Lower leg skin (tissue), 4 donors: ENCODE results near the gene P2RX6. TPM values are rescaled to one million over a fixed set of nuclear protein-coding genes. Genes with fewer than 3 reads are reported as not detected.
"Not testable (repeated sequence)": the region's sequence is repeated elsewhere in the genome, so short reads cannot be mapped to it uniquely, and the experiment has no call there.

Source experiments
- DNase-seq, 2 donors: peaks; one replicate each; pipeline ENCODE4 v3.0.0-alpha.2; 2019; ENCODE audit warnings: low spot score in 2 of 2
- H3K4me3 ChIP-seq: fragments of 200-600 bp; sonication (generic); 2 replicates; pipeline ENCODE4 v1.5.1; 2017; ENCODE audit warnings: mild to moderate bottlenecking, low read depth; ENCODE audit not compliant: poor library complexity, severe bottlenecking
- POLR2A ChIP-seq, 2 donors: fragments of 450-650 bp; IDR thresholded peaks; one replicate each; pipeline ENCODE4 v1.6.1; 2016 to 2017; ENCODE audit warnings: antibody characterized with exemption in 2 of 2, mild to moderate bottlenecking in 1 of 2, moderate library complexity in 1 of 2
- WGBS, 2 donors: methylation state at CpG; one replicate each; pipeline ENCODE4 v1.1.5; 2018; 5-methylcytosine and 5-hydroxymethylcytosine counted together
- intact Hi-C: fragments of 100-400 bp; cut with DNase I; formaldehyde crosslinking; loops from one replicate; pipeline ENCODE4 v1.15.0; 2023; ENCODE audit warnings: low total_unique reads
- total RNA-seq, 4 donors: library from RNA; depleted of rRNA; stranded (reverse); fragments of >200 nt; gene quantifications; one replicate each; pipeline ENCODE4 v1.1.0, GENCODE V29; 2016
- TF ChIP-seq, protein P1 (sequence below), 3 donors: fragments of 450-650 bp; IDR thresholded peaks; one replicate each; pipeline ENCODE4 v1.5.1; 2016; ENCODE audit warnings: antibody characterized with exemption in 3 of 3, mild to moderate bottlenecking in 3 of 3, moderate library complexity in 2 of 3

P2RX6 gene
- total RNA-seq, 4 donors from 2014 or later, result 0.12 to 2.6 (median 0.87) TPM

GRCh38 chr22:21032037-21032867, 17.3 kb downstream of the P2RX6 start, which contains the start of gene SLC7A4:
Gene SLC7A4 (minus strand): TSS chr22:21032561. CDS start chr22:21031812, 749 bp downstream.
- no peak for DNase-seq
- H3K4me3 ChIP-seq, result no peak within 1 kb of the TSS
- TF ChIP-seq, protein P1, sequence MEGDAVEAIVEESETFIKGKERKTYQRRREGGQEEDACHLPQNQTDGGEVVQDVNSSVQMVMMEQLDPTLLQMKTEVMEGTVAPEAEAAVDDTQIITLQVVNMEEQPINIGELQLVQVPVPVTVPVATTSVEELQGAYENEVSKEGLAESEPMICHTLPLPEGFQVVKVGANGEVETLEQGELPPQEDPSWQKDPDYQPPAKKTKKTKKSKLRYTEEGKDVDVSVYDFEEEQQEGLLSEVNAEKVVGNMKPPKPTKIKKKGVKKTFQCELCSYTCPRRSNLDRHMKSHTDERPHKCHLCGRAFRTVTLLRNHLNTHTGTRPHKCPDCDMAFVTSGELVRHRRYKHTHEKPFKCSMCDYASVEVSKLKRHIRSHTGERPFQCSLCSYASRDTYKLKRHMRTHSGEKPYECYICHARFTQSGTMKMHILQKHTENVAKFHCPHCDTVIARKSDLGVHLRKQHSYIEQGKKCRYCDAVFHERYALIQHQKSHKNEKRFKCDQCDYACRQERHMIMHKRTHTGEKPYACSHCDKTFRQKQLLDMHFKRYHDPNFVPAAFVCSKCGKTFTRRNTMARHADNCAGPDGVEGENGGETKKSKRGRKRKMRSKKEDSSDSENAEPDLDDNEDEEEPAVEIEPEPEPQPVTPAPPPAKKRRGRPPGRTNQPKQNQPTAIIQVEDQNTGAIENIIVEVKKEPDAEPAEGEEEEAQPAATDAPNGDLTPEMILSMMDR (IDR thresholded peaks at IDR 0.05), result no peak
- no peak for TF ChIP-seq POLR2A (IDR thresholded peaks at IDR 0.05)
- intact Hi-C loops, result no loop called here
- WGBS, 2 donors, result 12 to 15% methylated on average over 33 to 37 of the region's 59 CpGs

DNA sequence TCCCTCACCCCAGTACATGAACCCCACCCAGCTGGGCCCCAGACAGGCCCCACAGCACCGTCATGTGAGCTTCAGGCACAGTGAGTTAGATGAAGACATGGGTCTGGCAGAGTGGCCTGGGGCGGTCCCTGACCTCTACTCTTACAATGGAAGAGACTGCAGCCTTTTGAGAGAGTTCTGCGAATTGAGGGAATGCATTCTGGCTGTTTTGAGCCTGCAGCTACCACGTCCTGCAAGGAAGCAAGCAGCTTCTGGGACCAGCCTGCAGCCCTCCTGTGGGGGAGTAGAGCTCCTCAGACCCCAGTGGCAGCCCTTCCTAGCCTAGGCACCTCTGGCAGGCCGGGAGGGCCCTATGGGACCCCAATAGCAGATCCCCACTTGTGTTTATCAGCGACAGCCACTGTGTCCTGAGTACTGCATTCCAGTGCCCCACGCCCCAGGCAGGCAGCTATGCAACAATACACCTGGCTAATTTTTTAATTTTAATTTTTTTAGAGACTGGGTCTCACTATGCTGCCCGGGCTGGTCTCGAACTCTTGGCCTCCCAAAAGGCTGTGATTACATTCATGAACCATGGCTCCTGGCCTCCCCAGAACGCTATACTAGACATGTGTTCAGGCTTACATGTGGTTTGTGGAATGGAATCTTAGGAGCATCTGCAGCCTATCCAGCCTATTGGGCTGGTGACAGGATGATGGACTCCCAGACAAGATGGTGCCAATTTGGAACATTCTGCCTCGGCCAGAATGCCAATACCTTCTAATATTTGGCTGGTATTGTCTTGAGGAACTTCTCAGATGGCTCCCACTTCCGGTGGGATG, 18.1 kb downstream of the P2RX6 start:
- no peak for DNase-seq
- intact Hi-C loops, result no loop called here
- TF ChIP-seq, protein P1 (IDR thresholded peaks at IDR 0.05), result no peak
- TF ChIP-seq POLR2A (IDR thresholded peaks at IDR 0.05), result no peak
- no peak overlapping the region for H3K4me3 ChIP-seq
- WGBS, 2 donors, result 77 to 81% methylated on average over 12 of the region's 12 CpGs

GRCh38 chr22:21033895-21034294, 18.9 kb downstream of the P2RX6 start:
- H3K4me3 ChIP-seq, result no peak overlapping the region
- intact Hi-C loops, result no loop called here
- no peak for TF ChIP-seq POLR2A (IDR thresholded peaks at IDR 0.05)
- TF ChIP-seq, protein P1 (IDR thresholded peaks at IDR 0.05), result no peak
- WGBS, 2 donors, result 71 to 78% methylated on average over 3 of the region's 3 CpGs
- DNase-seq, result no peak

GRCh38 chr22:21034989-21035388, 20.0 kb downstream of the P2RX6 start:
- intact Hi-C loops, result no loop called here
- 88 to 89% methylated on average over 3 of the region's 3 CpGs for WGBS, 2 donors

GRCh38 chr22:21038405-21038804, 23.4 kb downstream of the P2RX6 start:
- no peak for TF ChIP-seq POLR2A (IDR thresholded peaks at IDR 0.05)
- TF ChIP-seq, protein P1 (IDR thresholded peaks at IDR 0.05), result no peak
- DNase-seq, result no peak
- no peak overlapping the region for H3K4me3 ChIP-seq
- 29 to 39% methylated on average over 2 of the region's 2 CpGs for WGBS, 2 donors
- intact Hi-C loops, result no loop called here

More at GRCh38 chr22:21034989-21035388, 20.0 kb downstream of the P2RX6 start:
- no peak for DNase-seq
- TF ChIP-seq, protein P1 (IDR thresholded peaks at IDR 0.05), result no peak
- no peak for TF ChIP-seq POLR2A (IDR thresholded peaks at IDR 0.05)
- no peak overlapping the region for H3K4me3 ChIP-seq

DNA sequence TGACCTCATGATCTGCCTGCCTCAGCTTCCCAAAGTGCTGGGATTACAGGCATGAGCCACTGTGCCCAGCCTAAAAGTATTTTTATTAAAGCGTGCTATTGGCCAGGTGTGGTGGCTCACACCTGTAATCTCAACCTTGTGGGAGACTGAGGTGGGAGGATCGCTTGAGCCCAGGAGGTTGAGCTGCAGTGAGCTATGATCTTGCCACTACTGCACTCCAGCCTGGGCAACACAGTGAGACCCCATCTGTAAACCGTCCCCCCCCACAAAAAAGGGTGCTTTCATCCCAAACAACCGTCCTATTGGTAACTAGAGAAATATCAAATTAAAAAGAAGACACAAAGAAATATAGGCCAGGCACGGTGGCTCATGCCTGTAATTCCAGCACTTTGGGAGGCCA, 24.2 kb downstream of the P2RX6 start:
- intact Hi-C loops, H3K4me3 ChIP-seq, DNase-seq: not testable (repeated sequence)
- 94 to 95% methylated on average over 5 of the region's 5 CpGs for WGBS, 2 donors
